Activated CD8-positive, alpha-beta memory T cell treated with anti-CD3 and anti-CD28 coated beads for 36 hours (primary cell): ENCODE results near the gene FBXL12. TPM values are rescaled to one million over a fixed set of nuclear protein-coding genes. Genes with fewer than 3 reads are reported as not detected.
"Not testable (repeated sequence)": the region's sequence is repeated elsewhere in the genome, so short reads cannot be mapped to it uniquely, and the experiment has no call there.

ENCODE experiments used
- CTCF ChIA-PET: fragments of 350-600 bp; sonication (Branson Sonifier 250); formaldehyde crosslinking; loops from one replicate; lab custom pipeline; 2021; ENCODE audit warnings: antibody characterized with exemption; lab: Charles Lee
- POLR2A ChIA-PET: fragments of 350-600 bp; sonication (Branson Sonifier 250); formaldehyde crosslinking; loops from one replicate; lab custom pipeline; 2021; ENCODE audit warnings: antibody characterized with exemption; lab: Charles Lee
- total RNA-seq, 2 experiments: library from RNA; stranded (reverse); gene quantifications; one replicate each; pipeline ENCODE4 v1.2.3, GENCODE V29; 2021

Gene FBXL12
- total RNA-seq, 2 experiments from 2014 or later = 24.7 TPM

GRCh38 chr19:9808855-9809824 lies 9.7 kb downstream of the FBXL12 start:
- CTCF ChIA-PET = interaction anchor here (0.7 to 0.9 kb wide), 3 partner anchors 18 to 184 kb away, joined by 3 to 4 read pairs (median 3); no protein-coding TSS in a partner anchor
- POLR2A ChIA-PET = no interaction called here

GRCh38 chr19:9806803-9807202 lies 12.1 kb downstream of the FBXL12 start:
- ChIA-PET CTCF (no interaction called here), POLR2A (no interaction called here)

- POLR2A ChIA-PET = no interaction called here
- CTCF ChIA-PET = no interaction called here
These were observed 16.9 kb downstream of the FBXL12 start for GRCh38 chr19:9801976-9802375.

GRCh38 chr19:9799162-9799561 lies 19.7 kb downstream of the FBXL12 start:
- CTCF ChIA-PET = interaction anchor here (0.6 to 1.2 kb wide), 4 partner anchors 31 to 178 kb away, joined by 3 to 5 read pairs (median 3); partner anchors contain the start of genes ZNF561 and ZNF846
- POLR2A ChIA-PET = no interaction called here

GRCh38 chr19:9797871-9798270 lies 21.0 kb downstream of the FBXL12 start:
- CTCF ChIA-PET = interaction anchor here (3.0 kb wide), 1 partner anchor 172 kb away, joined by 12 read pairs; no protein-coding TSS in a partner anchor
- POLR2A ChIA-PET = no interaction called here

- CTCF ChIA-PET = interaction anchor here (0.7 to 3.0 kb wide), 8 partner anchors 11 to 224 kb away, joined by 3 to 12 read pairs (median 3); partner anchors contain the start of gene ZNF121
These were observed 22.6 kb downstream of the FBXL12 start for GRCh38 chr19:9796113-9796773.

GRCh38 chr19:9793071-9793591 lies 25.7 kb downstream of the FBXL12 start:
- POLR2A ChIA-PET = interaction anchor here (0.6 kb wide), 1 partner anchor 36 kb away, joined by 6 read pairs; no protein-coding TSS in a partner anchor

More at GRCh38 chr19:9796113-9796773, 22.6 kb downstream of the FBXL12 start:
- POLR2A ChIA-PET = no interaction called here

GRCh38 chr19:9792206-9793070 lies 26.4 kb downstream of the FBXL12 start:
- POLR2A ChIA-PET = no interaction called here

More at GRCh38 chr19:9793071-9793591, 25.7 kb downstream of the FBXL12 start:
- CTCF ChIA-PET = interaction anchor here (1.0 kb wide), 1 partner anchor 42 kb away, joined by 3 read pairs; the partner anchor contains the start of gene PIN1

GRCh38 chr19:9791552-9792205 lies 27.2 kb downstream of the FBXL12 start:
- POLR2A ChIA-PET = no interaction called here
- CTCF ChIA-PET = interaction anchor here (1.6 kb wide), 1 partner anchor 166 kb away, joined by 5 read pairs; no protein-coding TSS in a partner anchor

More at GRCh38 chr19:9792206-9793070, 26.4 kb downstream of the FBXL12 start:
- CTCF ChIA-PET = no interaction called here

GRCh38 chr19:9791073-9791367 lies 27.9 kb downstream of the FBXL12 start:
- CTCF ChIA-PET = interaction anchor here (0.7 to 1.6 kb wide), 2 partner anchors 97 to 166 kb away, joined by 5 read pairs; no protein-coding TSS in a partner anchor
- POLR2A ChIA-PET = not testable (repeated sequence)

- CTCF ChIA-PET, POLR2A ChIA-PET: not testable (repeated sequence)
These were observed 29.3 kb downstream of the FBXL12 start for GRCh38 chr19:9789579-9789978.

- ChIA-PET CTCF (interaction anchor here (0.7 to 0.8 kb wide), 2 partner anchors 53 to 203 kb away, joined by 3 to 6 read pairs; no protein-coding TSS in a partner anchor), POLR2A (no interaction called here)
These were observed 29.8 kb downstream of the FBXL12 start for GRCh38 chr19:9789066-9789465.

GRCh38 chr19:9788604-9789003 lies 30.3 kb downstream of the FBXL12 start:
- POLR2A ChIA-PET = not testable (repeated sequence)
- CTCF ChIA-PET = interaction anchor here (0.7 to 0.9 kb wide), 4 partner anchors 53 to 202 kb away, joined by 3 to 6 read pairs (median 3); no protein-coding TSS in a partner anchor

- ChIA-PET CTCF (no interaction called here), POLR2A (no interaction called here)
These were observed 32.1 kb downstream of the FBXL12 start for GRCh38 chr19:9786819-9787218.

GRCh38 chr19:9786342-9786741 lies 32.5 kb downstream of the FBXL12 start:
- POLR2A ChIA-PET = no interaction called here
- CTCF ChIA-PET = no interaction called here

- CTCF ChIA-PET = no interaction called here
These were observed 33.2 kb downstream of the FBXL12 start for GRCh38 chr19:9785367-9786331.

GRCh38 chr19:9784163-9784496 lies 34.7 kb downstream of the FBXL12 start:
- CTCF ChIA-PET, POLR2A ChIA-PET: not testable (repeated sequence)

More at GRCh38 chr19:9785367-9786331, 33.2 kb downstream of the FBXL12 start:
- POLR2A ChIA-PET = interaction anchor here (1.0 kb wide), 1 partner anchor 17 kb away, joined by 4 read pairs; the partner anchor contains the start of gene ZNF846
